CD14-positive monocyte (primary cell): ENCODE data around the gene ADGRF5. TPM values are rescaled to one million over a fixed set of nuclear protein-coding genes. Genes with fewer than 3 reads are reported as not detected.

ENCODE experiments used
- DNase-seq, 3 donors: peaks; one replicate each; pipeline ENCODE4 v3.0.0-alpha.2; 2011 to 2022
- H2AFZ ChIP-seq: 2 replicates; pipeline ENCODE4 v1.6.0; 2012; ENCODE audit warnings: mild to moderate bottlenecking, low read depth, low read length, inconsistent platforms; ENCODE audit not compliant: insufficient read depth, poor library complexity, severe bottlenecking
- H3K27ac ChIP-seq, 2 donors: 1 replicate in 1 of 2; 2 replicates in 1 of 2; pipeline ENCODE4 v1.5.1; 2012 to 2013; ENCODE audit warnings: low read length in 2 of 2, control low read depth in 1 of 2, inconsistent platforms in 1 of 2, low read depth in 1 of 2, mild to moderate bottlenecking in 1 of 2
- H3K27me3 ChIP-seq, 2 donors: one replicate each; pipeline versions ENCODE4 v1.6.0 to v1.6.1; 2011 to 2013; ENCODE audit warnings: low read length in 2 of 2; ENCODE audit not compliant: control insufficient read depth in 2 of 2, insufficient read depth in 2 of 2
- H3K36me3 ChIP-seq, 2 donors: replicated peaks in 1 of 2; 1 replicate in 1 of 2; 2 replicates in 1 of 2; pipeline versions ENCODE4 v1.5.1 to v1.6.1; 2012 to 2013; ENCODE audit warnings: low read length in 2 of 2, control low read depth in 1 of 2, inconsistent platforms in 1 of 2, mild to moderate bottlenecking in 1 of 2; ENCODE audit not compliant: insufficient read depth in 2 of 2, control insufficient read depth in 1 of 2
- H3K4me1 ChIP-seq, 2 donors: 1 replicate in 1 of 2; 2 replicates in 1 of 2; pipeline versions ENCODE4 v1.5.1 to v1.6.1; 2012 to 2013; ENCODE audit warnings: low read length in 2 of 2, control low read depth in 1 of 2, inconsistent platforms in 1 of 2, mild to moderate bottlenecking in 1 of 2, moderate library complexity in 1 of 2; ENCODE audit not compliant: insufficient read depth in 2 of 2, control insufficient read depth in 1 of 2
- H3K4me2 ChIP-seq: replicated peaks from 2 replicates; pipeline ENCODE3; 2012; ENCODE audit warnings: low read length, moderate library complexity, mild to moderate bottlenecking; ENCODE audit not compliant: poor library complexity, severe bottlenecking; ENCODE audit errors: extremely low read depth
- H3K4me3 ChIP-seq, 3 experiments: fragments of 200-600 bp in 1 of 3; sonication (generic) in 1 of 3; replicated peaks in 1 of 3; 1 replicate in 2 of 3; 2 replicates in 1 of 3; pipeline ENCODE4 v1.5.1; 2011 to 2013; ENCODE audit warnings: low read length in 3 of 3, mild to moderate bottlenecking in 3 of 3, control low read depth in 2 of 3, low read depth in 2 of 3, inconsistent platforms in 1 of 3, moderate library complexity in 1 of 3
- H3K79me2 ChIP-seq: 2 replicates; pipeline ENCODE4 v1.6.0; 2012; ENCODE audit warnings: mild to moderate bottlenecking, control low read depth, inconsistent platforms, low read length, moderate library complexity; ENCODE audit not compliant: insufficient read depth
- H3K9ac ChIP-seq: 2 replicates; pipeline ENCODE4 v1.6.0; 2017; ENCODE audit warnings: low read length, mild to moderate bottlenecking; ENCODE audit not compliant: insufficient read depth, poor library complexity, severe bottlenecking
- H3K9me3 ChIP-seq, 2 donors: replicated peaks in 1 of 2; 1 replicate in 1 of 2; 2 replicates in 1 of 2; pipeline versions ENCODE4 v1.5.1 to v1.6.1; 2012 to 2013; ENCODE audit warnings: low read length in 2 of 2, control low read depth in 1 of 2; ENCODE audit not compliant: control insufficient read depth in 1 of 2, insufficient read depth in 1 of 2
- H4K20me1 ChIP-seq: 2 replicates; pipeline ENCODE4 v1.6.0; 2012; ENCODE audit warnings: mild to moderate bottlenecking, low read length, control low read depth, moderate library complexity; ENCODE audit not compliant: insufficient read depth
- H3K27ac Mint-ChIP-seq, 7 donors: one replicate each; pipeline ENCODE4 v1.8.0; 2020; ENCODE audit warnings: mild to moderate bottlenecking in 7 of 7, mixed read lengths in 7 of 7, moderate library complexity in 6 of 7, inconsistent platforms in 2 of 7
- H3K27me3 Mint-ChIP-seq, 3 donors: one replicate each; pipeline ENCODE4 v1.8.0; 2021 to 2022; ENCODE audit warnings: low read depth in 3 of 3, mild to moderate bottlenecking in 3 of 3, mixed read lengths in 3 of 3, moderate library complexity in 3 of 3, inconsistent platforms in 1 of 3
- H3K36me3 Mint-ChIP-seq, 2 donors: one replicate each; pipeline ENCODE4 v1.8.0; 2020; ENCODE audit warnings: mixed read lengths in 2 of 2, inconsistent platforms in 1 of 2, mild to moderate bottlenecking in 1 of 2
- H3K4me1 Mint-ChIP-seq: one replicate; pipeline ENCODE4 v1.8.0; 2020; ENCODE audit warnings: mild to moderate bottlenecking, mixed read lengths
- H3K4me3 Mint-ChIP-seq, 2 donors: one replicate each; pipeline ENCODE4 v1.8.0; 2020; ENCODE audit warnings: mild to moderate bottlenecking in 2 of 2, mixed read lengths in 2 of 2, moderate library complexity in 1 of 2
- H3K9me3 Mint-ChIP-seq, 7 donors: one replicate each; pipeline ENCODE4 v1.8.0; 2020 to 2022; ENCODE audit warnings: mixed read lengths in 7 of 7, mild to moderate bottlenecking in 6 of 7, moderate library complexity in 6 of 7, inconsistent platforms in 2 of 7
- CTCF ChIP-seq: fragments of 200-600 bp; IDR thresholded peaks from one replicate; pipeline ENCODE4 v1.8.0; 2022; ENCODE audit warnings: antibody characterized with exemption, mild to moderate bottlenecking
- WGBS: methylation state at CpG from one replicate; pipeline ENCODE4 v1.1.5; 2013; ENCODE audit warnings: missing lambda C conversion rate; ENCODE audit not compliant: insufficient coverage; 5-methylcytosine and 5-hydroxymethylcytosine counted together
- intact Hi-C, 2 donors: fragments of 100-400 bp; cut with micrococcal nuclease; formaldehyde crosslinking; loops; one replicate each; pipeline versions ENCODE4 v1.15.0 to v1.15.1; 2023
- polyA plus RNA-seq, 3 donors: library from polyadenylated mRNA; depleted of rRNA in 1 of 3; unstranded in 2 of 3; stranded (reverse) in 1 of 3; fragments of 300-500 nt in 2 of 3; fragments of >200 nt in 1 of 3; fragmentation: Illumina TruSeq in 2 of 3; gene quantifications; 1 replicate in 2 of 3; 2 replicates in 1 of 3; pipeline ENCODE4 v1.2.3, GENCODE V29; 2012 to 2021

ADGRF5 gene
- polyA plus RNA-seq, 3 donors = not detected

- Histone ChIP-seq H3K79me2 (no peaks in the 10 kb centered on the region), H3K9me3 (no peaks in the 10 kb centered on the region), H4K20me1 (no peaks in the 10 kb centered on the region), H3K9ac (no peak overlapping the region), H3K27me3 (no peaks in the 10 kb centered on the region), H2AFZ (no peak overlapping the region), H3K4me1 (no peaks in the 10 kb centered on the region), H3K4me3 (no peak overlapping the region), H3K36me3 (no peaks in the 10 kb centered on the region), H3K4me2 (no peak overlapping the region), H3K27ac (no peak overlapping the region)
- no peaks in the 10 kb centered on the region for H3K36me3 Mint-ChIP-seq
- WGBS = 100% methylated on average over 1 of the region's 8 CpGs
- intact Hi-C loops = no loop called here
- TF ChIP-seq CTCF = no peak
- DNase-seq = no peak
- peaks cover 0 to 2% (median 0%) of the 10 kb centered on the region in 3 donors for H3K27me3 Mint-ChIP-seq
- no peak overlapping the region for H3K27ac Mint-ChIP-seq
- H3K9me3 Mint-ChIP-seq = peaks cover 0 to 3% (median 0%) of the 10 kb centered on the region in 7 donors
- no peak overlapping the region for H3K4me3 Mint-ChIP-seq
- no peaks in the 10 kb centered on the region for H3K4me1 Mint-ChIP-seq
Observed at GRCh38 chr6:46949632-46950280, 28.0 kb upstream of the ADGRF5 start.

GRCh38 chr6:46948699-46949098 is 27.0 kb upstream of the ADGRF5 start:
- peaks cover 0 to 3% (median 0%) of the 10 kb centered on the region in 7 donors for H3K9me3 Mint-ChIP-seq
- no peaks in the 10 kb centered on the region for H3K36me3 Mint-ChIP-seq
- H3K36me3 ChIP-seq = no peaks in the 10 kb centered on the region
- no peaks in the 10 kb centered on the region for H3K9me3 ChIP-seq
- H3K4me2 ChIP-seq = no peak overlapping the region
- WGBS = 95% methylated on average over 7 of the region's 8 CpGs
- H3K27ac ChIP-seq = no peak overlapping the region
- intact Hi-C loops = no loop called here
- no peak for DNase-seq
- no peaks in the 10 kb centered on the region for H3K4me1 ChIP-seq
- no peak overlapping the region for H3K4me3 ChIP-seq
- TF ChIP-seq CTCF = no peak
- H3K9ac ChIP-seq = no peak overlapping the region
- H4K20me1 ChIP-seq = no peaks in the 10 kb centered on the region
- H3K27me3 ChIP-seq = no peaks in the 10 kb centered on the region
- peaks cover 0 to 2% (median 0%) of the 10 kb centered on the region in 3 donors for H3K27me3 Mint-ChIP-seq
- no peaks in the 10 kb centered on the region for H3K4me1 Mint-ChIP-seq
- no peak overlapping the region for H3K4me3 Mint-ChIP-seq
- H3K27ac Mint-ChIP-seq = no peak overlapping the region
- no peak overlapping the region for H2AFZ ChIP-seq
- H3K79me2 ChIP-seq = no peaks in the 10 kb centered on the region
